HG03159 (cell line): Measurements from ENCODE around the gene TSNAX.
"Not testable (repeated sequence)": the region's sequence is repeated elsewhere in the genome, so short reads cannot be mapped to it uniquely, and the experiment has no call there.

ENCODE experiments used
- ATAC-seq: cut with Tn5 transposase; IDR thresholded peaks from one replicate; pipeline ENCODE4 v1.9.1; 2021; ENCODE audit warnings: mild to moderate bottlenecking, moderate library complexity; ENCODE audit not compliant: unreplicated experiment

The TSNAX gene

DNA sequence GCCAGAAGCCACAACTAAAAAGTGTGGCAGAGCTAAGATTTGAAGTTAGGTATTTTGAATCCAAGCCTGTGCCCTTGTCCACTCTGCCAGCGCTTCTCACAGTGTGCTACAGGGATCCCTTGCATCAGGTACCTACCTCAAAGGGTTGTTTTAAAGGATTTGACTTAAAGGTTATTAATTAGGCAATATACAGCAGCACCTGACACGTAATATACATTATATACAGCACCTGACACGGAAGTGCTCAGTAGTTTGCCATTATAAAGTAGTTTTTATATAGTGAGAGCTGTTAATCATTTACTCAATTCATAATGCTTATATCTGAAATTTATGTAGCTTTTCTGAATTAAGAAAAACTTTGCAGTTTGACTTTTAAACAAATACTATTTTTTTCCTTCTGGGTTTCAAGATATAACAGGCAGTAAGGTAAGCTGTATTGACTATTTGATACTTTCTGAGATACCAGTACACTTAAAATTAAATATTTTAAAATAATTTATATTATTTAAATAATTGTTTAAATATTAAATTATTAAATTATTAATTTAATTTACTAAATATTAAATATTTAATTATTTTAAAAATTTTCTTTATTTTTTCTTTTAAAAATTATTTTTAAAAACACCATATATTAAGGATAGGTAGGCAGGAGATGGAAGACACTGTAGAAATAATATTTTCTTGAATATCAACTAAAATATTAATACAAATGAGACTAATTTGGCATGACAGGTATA, 33.3 kb downstream of the TSNAX start:
- ATAC-seq, result no peak

DNA sequence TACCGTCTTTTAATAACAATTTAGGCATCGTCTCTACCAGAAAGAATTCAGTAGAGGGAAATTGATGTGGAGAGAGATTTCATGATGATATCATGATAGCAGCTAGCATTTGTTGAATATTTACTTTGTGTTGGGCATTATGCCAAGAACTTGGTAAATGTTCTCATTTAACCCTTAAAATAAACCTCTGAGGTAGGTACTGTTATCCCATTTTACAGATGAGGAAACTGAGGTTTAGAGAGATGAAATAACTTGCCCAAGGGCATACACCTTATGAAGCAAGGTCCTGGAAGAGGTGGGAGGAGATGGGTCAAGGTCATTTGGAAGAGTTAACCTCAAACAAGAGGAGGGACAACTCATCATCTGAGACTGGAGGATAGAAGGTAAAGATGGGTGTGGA, 34.8 kb downstream of the TSNAX start:
- ATAC-seq, result no peak

GRCh38 chr1:231564373-231564772, 35.9 kb downstream of the TSNAX start:
- ATAC-seq, result no peak

DNA sequence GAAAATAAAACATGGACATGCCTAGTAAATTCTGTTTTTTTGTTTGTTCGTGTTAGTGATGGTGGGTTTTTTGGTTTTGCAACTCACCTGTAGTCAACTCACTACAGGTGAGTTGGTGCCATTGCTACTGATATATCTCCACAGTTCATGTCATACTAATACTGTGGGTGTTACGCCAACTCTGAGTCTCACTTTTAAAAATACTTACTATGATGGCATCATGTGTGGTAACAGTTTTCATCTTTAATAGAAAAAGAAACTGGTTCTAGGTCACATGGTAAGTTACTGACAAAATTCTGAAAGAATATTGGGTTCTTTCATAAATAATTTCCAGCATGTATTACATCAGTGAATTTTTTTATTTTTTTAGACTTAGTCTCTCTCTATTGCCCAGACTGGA, 38.0 kb downstream of the TSNAX start:
- ATAC-seq, result no peak

GRCh38 chr1:231570262-231570661, 41.8 kb downstream of the TSNAX start:
- ATAC-seq, result not testable (repeated sequence)

DNA sequence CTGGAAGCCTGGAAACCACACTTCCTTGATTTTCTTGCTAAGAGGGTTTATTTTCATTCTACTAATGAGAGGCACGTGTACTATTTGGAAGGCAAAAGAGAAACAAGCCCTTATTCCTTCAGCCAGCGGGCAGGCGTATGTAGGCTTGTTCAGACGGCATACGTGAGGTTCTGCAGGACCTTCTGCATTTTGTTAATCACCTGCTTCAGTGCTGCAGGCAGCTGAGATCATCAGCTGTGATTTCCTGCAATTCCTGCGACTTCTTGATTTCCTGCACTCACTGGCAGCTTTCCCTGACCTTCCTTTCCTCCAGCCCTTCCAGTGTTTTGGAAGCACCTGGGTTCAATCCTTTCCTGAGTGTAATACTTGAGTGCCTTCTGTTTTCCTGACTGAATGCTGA, 43.4 kb downstream of the TSNAX start:
- ATAC-seq, result no peak

DNA sequence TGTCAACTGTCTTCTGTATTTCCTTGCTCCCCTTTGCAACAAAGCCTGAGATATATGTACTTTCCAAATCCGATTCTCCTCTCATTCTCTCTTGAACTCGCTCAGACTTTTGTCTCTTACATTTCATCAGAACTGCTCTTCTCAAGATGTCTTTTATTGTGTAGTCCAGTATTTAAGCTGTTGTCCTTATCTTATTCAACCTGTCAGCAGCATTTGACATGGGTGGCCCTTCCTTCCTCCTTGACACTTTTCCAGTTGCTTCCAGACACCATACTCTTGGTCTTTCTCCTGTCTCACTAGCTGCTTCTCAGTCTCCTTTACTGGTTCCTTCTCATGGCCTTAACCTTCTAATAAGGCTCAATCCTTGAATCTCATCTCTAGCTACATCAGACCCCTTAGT, 47.0 kb downstream of the TSNAX start:
- ATAC-seq, result no peak

DNA sequence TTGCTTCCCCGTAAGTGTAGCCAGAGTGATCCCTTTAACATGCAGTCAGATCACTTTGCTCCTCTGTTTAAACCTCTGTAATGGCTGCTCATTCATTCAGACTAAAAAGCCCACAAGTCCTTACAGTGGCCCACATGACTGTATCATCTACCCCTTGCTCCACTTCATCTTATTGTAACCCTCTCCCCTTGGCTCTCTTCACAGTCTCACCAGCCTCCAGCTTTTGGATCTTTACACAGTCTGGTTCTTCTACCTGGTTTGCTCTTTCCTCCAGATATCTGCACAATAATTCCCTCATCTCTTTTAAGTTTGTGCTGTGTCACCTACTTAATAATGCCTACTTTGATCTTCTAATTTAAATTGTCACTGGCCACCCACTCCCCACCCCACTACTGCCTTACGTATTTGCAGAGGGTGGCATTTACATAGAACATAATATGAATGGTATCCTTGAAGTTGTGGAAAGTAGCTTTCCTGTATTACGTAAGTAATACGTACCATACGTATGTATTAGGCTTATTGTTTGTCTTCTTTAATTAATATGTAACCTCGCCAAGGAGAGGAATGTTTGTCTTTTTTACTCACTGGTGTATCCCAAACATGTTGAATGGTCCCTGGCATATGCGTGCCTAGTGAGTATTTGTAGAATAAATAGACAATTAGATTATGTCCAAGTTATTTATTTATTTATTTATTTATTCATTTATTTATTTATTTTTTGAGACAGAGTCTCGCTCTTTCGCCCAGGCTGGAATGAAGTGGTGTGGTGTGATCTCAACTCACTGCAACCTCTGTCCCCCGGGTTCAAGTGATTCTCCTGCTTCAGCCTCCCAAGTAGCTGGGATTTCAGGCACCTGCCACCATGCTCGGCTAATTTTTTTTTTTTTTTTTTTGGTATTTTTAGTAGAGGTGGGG, 48.6 kb downstream of the TSNAX start:
- no peak for ATAC-seq

GRCh38 chr1:231580874-231581273, 52.4 kb downstream of the TSNAX start:
- ATAC-seq, result no peak

DNA sequence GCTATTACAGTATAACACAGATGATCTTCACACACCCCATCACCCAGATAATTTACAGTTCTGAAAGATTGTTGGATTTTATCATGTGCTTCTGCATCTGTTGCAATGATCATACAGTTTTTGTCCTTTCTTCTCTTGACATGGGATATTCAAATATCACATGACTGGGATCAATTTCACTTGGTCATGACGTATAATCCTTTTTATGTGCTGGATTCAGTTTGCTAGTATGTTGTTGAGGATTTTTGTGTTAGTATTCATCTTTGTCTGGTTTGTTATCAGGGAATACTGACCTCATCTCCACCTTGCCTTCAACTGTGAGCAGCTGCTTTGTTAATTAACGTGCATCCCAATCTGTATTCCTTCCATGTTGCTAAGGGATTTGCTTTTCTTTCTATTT, 53.4 kb downstream of the TSNAX start:
- ATAC-seq, result no peak

- no peak for ATAC-seq
These were observed 54.9 kb downstream of the TSNAX start for GRCh38 chr1:231583376-231583775.

- no peak for ATAC-seq
These were observed 55.6 kb downstream of the TSNAX start for GRCh38 chr1:231584117-231584516.

- no peak for ATAC-seq
These were observed 56.5 kb downstream of the TSNAX start for GRCh38 chr1:231584921-231585320.

DNA sequence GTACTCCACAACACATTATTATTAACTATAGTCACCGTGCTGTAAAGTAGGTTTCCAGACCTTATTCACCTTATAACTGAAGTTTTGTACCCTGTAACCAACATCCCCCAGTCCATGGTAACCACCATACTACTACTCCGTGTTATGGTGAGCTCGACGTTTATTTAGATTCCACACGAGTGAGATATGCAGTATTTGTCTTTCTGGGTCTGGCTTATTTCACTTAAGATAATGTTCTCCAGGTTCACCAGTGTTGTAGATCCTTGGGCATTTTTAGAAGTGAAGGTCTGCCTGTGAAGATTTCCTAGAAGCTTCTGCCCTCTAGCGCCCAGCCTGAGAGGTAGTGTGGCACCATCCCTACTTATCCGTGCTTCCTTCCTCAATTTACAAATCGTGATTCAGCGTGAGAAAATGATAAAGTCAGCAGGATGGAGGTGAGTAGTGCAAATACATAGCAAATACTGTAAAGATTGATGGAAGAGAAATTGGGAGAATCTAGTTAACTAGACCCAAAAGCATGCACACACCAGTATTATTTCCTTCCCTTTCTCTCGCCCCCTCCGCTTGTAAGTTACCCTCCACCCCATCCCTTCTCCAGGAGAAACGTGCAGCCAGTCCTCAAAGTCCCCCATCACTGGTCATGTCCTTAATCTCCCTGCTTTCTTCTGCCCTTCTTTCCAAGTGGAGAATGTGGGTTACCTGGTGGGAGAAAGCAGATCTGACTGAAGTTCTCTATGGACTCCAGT, 62.2 kb downstream of the TSNAX start:
- ATAC-seq, result no peak

- ATAC-seq, result no peak
These were observed 63.0 kb downstream of the TSNAX start for GRCh38 chr1:231591466-231591865.

DNA sequence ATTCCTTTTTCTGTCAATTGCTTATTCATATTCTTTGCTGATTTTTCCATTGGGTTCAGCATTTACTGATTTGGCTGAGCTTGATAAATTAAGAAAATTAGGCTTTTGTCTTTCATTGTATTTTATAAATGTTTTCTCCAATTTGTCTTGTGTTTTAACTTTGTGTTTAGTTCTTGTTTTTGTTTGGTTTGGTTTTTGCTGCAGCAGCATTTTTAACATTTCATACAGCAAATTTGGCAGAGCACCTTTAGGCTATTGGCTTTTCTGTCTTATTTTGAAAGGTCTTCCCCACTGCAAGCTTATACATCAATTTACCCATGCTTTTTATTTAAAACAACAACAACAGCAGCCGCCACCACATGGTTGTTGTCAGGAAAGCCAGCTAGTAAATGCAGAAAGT, 64.3 kb downstream of the TSNAX start:
- ATAC-seq, result no peak

DNA sequence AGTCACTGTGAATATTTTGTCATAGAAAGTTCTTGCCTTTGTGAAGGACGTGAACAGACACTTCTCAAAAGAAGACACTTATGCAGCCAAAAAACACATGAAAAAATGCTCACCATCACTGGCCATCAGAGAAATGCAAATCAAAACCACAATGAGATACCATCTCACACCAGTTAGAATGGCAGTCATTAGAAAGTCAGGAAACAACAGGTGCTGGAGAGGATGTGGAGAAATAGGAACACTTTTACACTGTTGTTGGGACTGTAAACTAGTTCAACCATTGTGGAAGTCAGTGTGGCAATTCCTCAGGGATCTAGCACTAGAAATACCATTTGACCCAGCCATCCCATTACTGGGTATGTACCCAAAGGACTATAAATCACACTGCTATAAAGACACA, 64.8 kb downstream of the TSNAX start:
- not testable (repeated sequence) for ATAC-seq

DNA sequence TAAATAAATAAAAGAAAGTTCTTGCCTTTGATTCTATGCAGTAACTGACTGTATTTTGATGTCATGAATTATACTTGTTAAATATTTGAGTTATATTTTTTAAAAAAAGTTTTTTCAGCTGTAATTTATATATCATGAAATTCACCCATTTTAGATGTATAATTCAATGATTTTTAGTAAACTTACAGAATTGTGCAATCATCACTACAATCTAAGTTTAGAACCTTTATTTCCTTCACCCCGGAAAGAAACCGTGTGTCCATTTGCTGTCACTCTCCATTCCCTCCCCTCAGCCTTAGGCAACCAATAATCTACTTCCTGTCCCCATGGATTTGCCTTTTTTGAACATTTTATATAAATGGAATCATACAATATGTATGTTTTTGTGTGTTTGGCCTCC, 65.7 kb downstream of the TSNAX start:
- no peak for ATAC-seq

GRCh38 chr1:231594749-231595148, 66.3 kb downstream of the TSNAX start:
- no peak for ATAC-seq

- no peak for ATAC-seq
These were observed 67.9 kb downstream of the TSNAX start for GRCh38 chr1:231596337-231596791.

DNA sequence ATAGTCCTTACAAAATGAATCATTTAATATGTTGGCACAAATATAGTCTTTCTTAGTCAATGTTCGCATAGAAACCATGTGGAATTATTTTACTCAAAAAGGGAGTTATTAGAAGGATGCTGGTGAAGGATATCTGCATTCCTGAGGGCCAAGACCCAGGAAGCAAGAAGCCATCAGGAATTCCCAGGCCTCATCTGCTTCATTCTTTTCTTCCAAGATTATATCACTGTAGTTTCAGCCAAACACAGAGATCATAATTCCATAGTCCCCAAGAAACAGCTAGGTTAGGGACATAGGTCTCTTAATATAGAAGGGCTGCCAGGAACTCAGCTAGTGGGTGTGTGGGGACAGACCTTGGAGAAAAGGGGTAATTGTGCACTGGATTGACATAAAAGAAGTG, 69.5 kb downstream of the TSNAX start:
- no peak for ATAC-seq
